Astrocyte of the spinal cord (primary cell): ENCODE measurements around the gene SLC35F3.

Experiments used
- DNase-seq: peaks from one replicate; pipeline ENCODE4 v3.0.0; 2011; ENCODE audit warnings: low read depth, low spot score
- H3K4me3 ChIP-seq: 2 replicates; pipeline ENCODE4 v1.5.1; 2011; ENCODE audit warnings: low read depth, mild to moderate bottlenecking, low read length, moderate library complexity
- in situ Hi-C: cut with HindIII; loops from 2 replicates; pipeline ENCODE4 v1.10.0; 2017; ENCODE audit warnings: low sequenced_read_pairs
- TF ChIP-seq, protein P1 (sequence below): IDR thresholded peaks from 2 replicates; pipeline ENCODE4 v1.5.1; 2012; ENCODE audit warnings: low read depth, mild to moderate bottlenecking, low read length, inconsistent platforms

The SLC35F3 gene

DNA sequence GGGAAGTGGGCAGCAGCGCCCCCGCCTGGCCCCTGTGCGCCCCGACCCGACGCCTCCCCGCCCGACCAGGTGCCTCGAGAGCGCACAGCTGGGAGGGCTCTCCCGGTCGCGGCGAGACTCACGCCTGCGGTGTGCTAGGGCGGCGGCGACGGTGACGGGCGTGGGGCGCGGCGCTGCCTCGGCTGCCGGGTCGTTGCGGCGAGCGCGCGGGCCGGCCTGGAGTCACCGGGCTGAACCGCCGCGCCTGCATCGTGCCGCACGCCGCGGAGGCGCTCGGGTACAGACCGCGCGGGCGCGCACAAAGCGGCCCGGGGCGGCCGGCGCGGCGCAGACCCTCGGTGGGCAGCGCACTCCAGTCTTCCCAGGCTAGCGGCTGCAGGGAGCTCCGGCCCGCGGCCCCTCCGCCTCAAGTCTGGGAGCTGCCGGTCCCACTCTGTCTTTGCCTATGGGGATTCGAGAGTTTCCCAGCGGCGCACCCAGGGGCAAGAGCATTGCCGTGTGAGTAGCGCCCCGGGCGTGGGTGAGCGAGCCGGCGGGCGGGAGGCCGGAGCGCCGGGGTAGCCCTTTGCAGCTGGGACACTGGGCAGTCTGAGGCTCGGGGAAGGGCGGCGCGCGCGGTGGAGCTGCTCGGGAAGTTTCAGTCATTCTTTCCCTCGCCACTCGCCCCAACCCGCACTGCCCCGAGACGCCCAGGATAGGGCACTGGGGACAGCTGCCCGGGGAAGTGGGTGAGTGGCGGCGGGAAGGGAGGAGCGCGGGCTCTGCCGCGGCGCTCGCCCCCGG is at the start of gene SLC35F3:
Gene SLC35F3, plus strand, starts transcription at position 44 of the 783 bp plus-strand sequence.
- in situ Hi-C loops, result no loop called here
- DNase-seq, result peak; percentile 28
- TF ChIP-seq, protein P1, sequence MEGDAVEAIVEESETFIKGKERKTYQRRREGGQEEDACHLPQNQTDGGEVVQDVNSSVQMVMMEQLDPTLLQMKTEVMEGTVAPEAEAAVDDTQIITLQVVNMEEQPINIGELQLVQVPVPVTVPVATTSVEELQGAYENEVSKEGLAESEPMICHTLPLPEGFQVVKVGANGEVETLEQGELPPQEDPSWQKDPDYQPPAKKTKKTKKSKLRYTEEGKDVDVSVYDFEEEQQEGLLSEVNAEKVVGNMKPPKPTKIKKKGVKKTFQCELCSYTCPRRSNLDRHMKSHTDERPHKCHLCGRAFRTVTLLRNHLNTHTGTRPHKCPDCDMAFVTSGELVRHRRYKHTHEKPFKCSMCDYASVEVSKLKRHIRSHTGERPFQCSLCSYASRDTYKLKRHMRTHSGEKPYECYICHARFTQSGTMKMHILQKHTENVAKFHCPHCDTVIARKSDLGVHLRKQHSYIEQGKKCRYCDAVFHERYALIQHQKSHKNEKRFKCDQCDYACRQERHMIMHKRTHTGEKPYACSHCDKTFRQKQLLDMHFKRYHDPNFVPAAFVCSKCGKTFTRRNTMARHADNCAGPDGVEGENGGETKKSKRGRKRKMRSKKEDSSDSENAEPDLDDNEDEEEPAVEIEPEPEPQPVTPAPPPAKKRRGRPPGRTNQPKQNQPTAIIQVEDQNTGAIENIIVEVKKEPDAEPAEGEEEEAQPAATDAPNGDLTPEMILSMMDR, result peak; percentile 38
- H3K4me3 ChIP-seq, result peak within 1 kb of the TSS; percentile 42

DNA sequence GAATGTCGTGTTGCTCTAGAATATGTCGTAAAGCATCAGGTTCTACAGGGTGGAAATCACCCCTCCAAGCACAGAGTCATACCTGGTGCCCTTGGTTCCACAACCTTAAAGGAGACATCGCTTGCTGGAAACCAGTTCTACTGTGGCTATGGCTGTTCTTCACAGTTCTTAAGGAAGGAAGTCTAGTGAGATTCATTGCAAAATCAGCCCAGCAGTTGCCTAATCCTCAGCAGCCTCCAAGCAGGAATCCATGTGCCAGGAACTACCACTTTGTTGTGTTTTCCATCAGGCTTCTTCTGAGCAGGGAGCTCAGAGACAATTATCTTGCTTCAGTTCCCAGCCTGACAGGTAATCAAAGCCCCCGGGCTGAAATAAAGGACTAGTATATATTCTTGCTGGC is 45.0 kb upstream of the SLC35F3 start:
- TF ChIP-seq, protein P1, result no peak
- in situ Hi-C loops, result no loop called here
- no peak overlapping the region for H3K4me3 ChIP-seq
- no peak for DNase-seq

- DNase-seq, result no peak
- no peak overlapping the region for H3K4me3 ChIP-seq
- in situ Hi-C loops, result no loop called here
- TF ChIP-seq, protein P1, result no peak
Observed at GRCh38 chr1:233863901-233864545, 40.5 kb upstream of the SLC35F3 start.

- DNase-seq, result no peak
- TF ChIP-seq, protein P1, result no peak
- in situ Hi-C loops, result no loop called here
- H3K4me3 ChIP-seq, result no peak overlapping the region
Observed at GRCh38 chr1:233864578-233864977, 39.9 kb upstream of the SLC35F3 start.

DNA sequence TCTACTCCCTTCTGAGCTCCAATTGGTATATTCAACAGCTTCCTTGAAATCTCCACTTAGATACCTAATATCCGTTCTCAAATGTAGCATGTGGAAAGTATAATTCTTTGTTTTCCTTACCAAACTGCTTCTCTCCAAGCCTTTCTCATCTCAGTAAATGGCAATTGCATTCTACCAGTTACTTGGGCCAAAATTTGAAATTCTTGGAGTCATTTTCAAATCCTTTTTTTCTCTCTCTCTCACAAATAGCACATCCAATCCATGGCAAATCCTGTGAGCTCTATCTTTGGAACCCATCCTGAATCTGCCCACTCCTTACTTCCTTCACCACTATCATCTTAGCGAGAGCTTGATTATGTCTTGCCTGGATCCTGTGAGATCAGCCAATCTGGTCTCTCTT is 39.3 kb upstream of the SLC35F3 start:
- in situ Hi-C loops, result no loop called here
- TF ChIP-seq, protein P1, result no peak
- H3K4me3 ChIP-seq, result no peak overlapping the region
- DNase-seq, result no peak

GRCh38 chr1:233865902-233866301 is 38.6 kb upstream of the SLC35F3 start:
- TF ChIP-seq, protein P1, result no peak
- no peak for DNase-seq
- in situ Hi-C loops, result no loop called here

More at GRCh38 chr1:233865902-233866301, 38.6 kb upstream of the SLC35F3 start:
- H3K4me3 ChIP-seq, result no peak overlapping the region
